AG04449 (cell line): ENCODE results near the gene PLPPR5.

ENCODE experiments used
- CTCF ChIA-PET: fragments of 350-600 bp; formaldehyde crosslinking; extraction: SDS; loops from one replicate; lab custom pipeline; 2021; ENCODE audit warnings: antibody characterized with exemption; lab: Yijun Ruan, JAX
- POLR2A ChIA-PET: fragments of 400-600, 350-600 bp; formaldehyde crosslinking; extraction: SDS; loops from one replicate; lab custom pipeline; 2020; ENCODE audit warnings: antibody characterized with exemption, inconsistent platforms; lab: Yijun Ruan, JAX
- DNase-seq: peaks from one replicate; pipeline ENCODE4 v3.0.0-alpha.2; 2010; ENCODE audit warnings: low read depth, low spot score
- H3K4me3 ChIP-seq: 2 replicates; pipeline ENCODE4 v1.5.1; 2011; ENCODE audit warnings: low read depth, mild to moderate bottlenecking, control low read depth, low read length
- TF ChIP-seq, protein P1 (sequence below): IDR thresholded peaks from one replicate; pipeline ENCODE4 v1.5.1; 2011; ENCODE audit warnings: mild to moderate bottlenecking, moderate library complexity, low read length, control low read depth, inconsistent platforms; ENCODE audit not compliant: insufficient read depth; ENCODE audit errors: missing control alignments

The PLPPR5 gene

DNA sequence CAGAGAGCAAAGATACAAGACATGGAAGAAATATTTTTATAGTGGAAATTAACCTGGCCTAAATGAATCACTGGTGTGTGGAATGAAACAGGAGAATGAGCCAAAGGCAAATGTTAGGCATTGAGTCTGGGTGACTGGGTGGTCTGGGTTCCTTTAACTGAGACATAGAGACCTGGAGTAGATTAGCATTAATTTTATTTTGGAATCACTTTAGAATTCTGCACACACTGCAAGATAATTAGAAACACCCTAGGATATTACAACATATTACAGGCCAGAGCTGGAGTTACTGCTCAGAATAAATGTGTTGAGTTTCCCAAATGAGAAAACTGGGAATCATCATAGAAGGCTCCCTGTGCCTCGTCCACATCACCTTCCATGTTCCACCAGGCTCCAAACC is 85.5 kb downstream of the PLPPR5 start:
- ChIA-PET CTCF (no interaction called here), POLR2A (no interaction called here)
- TF ChIP-seq, protein P1, sequence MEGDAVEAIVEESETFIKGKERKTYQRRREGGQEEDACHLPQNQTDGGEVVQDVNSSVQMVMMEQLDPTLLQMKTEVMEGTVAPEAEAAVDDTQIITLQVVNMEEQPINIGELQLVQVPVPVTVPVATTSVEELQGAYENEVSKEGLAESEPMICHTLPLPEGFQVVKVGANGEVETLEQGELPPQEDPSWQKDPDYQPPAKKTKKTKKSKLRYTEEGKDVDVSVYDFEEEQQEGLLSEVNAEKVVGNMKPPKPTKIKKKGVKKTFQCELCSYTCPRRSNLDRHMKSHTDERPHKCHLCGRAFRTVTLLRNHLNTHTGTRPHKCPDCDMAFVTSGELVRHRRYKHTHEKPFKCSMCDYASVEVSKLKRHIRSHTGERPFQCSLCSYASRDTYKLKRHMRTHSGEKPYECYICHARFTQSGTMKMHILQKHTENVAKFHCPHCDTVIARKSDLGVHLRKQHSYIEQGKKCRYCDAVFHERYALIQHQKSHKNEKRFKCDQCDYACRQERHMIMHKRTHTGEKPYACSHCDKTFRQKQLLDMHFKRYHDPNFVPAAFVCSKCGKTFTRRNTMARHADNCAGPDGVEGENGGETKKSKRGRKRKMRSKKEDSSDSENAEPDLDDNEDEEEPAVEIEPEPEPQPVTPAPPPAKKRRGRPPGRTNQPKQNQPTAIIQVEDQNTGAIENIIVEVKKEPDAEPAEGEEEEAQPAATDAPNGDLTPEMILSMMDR = no peak
- DNase-seq = no peak
- no peak overlapping the region for H3K4me3 ChIP-seq

DNA sequence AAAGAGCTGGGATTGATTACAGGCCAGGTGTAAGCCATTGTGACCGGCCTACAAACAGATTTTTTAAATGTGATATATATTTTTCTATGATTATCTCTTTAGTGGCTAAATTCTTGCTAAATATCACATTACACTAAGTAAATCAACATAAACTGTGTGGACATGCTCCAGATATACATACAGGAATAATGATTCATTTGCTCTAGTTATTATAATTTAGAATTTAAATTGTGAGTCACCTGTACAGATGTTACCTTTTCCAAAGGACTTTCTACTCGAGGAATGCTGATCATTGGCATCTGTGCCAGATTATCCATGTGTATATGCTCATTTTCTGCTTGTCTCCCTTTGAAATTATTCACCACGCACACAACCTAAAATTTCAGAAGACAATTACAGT is 90.1 kb downstream of the PLPPR5 start:
- ChIA-PET CTCF (interaction anchor here (1.0 kb wide), 1 partner anchor 9 kb away, joined by 3 read pairs; no protein-coding TSS in a partner anchor), POLR2A (no interaction called here)
- H3K4me3 ChIP-seq = no peak overlapping the region
- TF ChIP-seq, protein P1 = no peak
- DNase-seq = no peak

DNA sequence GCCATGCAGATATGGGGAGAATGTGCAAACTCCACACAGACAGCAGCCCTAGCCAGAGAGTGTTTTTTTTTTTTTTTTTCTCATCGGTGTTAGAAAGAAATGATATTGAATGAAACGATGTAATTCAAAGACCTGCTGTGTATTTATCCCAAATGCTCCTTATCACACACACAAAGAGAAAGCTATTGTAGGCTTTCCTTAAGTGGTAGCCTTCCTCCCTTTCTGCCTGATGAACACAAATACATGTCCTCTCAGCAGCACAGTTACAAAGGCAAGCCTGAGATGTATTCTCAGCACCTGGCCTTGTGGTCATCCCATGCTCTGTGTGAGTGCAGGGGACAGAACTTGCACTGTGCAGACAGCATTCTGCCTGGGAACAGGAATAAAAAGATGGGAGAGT is 93.8 kb downstream of the PLPPR5 start:
- DNase-seq = no peak
- POLR2A ChIA-PET = no interaction called here
- CTCF ChIA-PET = no interaction called here
- TF ChIP-seq, protein P1 = no peak
- no peak overlapping the region for H3K4me3 ChIP-seq

DNA sequence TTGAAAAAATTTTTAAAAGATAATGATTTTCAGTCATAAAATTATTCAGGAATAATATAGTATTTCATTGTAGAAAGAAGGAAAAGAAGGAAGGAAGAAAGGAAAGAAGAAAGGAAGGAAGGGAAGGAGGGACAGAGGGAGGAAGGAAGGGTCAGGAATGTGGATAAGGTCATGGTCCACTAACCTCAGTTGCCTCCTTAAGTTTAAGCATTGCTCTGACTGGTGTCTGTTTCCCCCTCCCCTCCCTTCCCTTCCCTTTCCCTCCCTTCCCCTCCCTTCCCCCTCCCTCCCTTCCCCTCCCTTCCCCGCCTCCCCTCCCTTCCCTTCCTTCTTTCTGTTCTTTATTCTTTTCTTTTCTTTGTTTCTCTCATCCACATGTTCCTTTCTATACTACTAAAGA is 95.7 kb downstream of the PLPPR5 start:
- H3K4me3 ChIP-seq = no peak overlapping the region
- DNase-seq = no peak
- CTCF ChIA-PET = interaction anchor here (1.2 kb wide), 1 partner anchor 114 kb away, joined by 3 read pairs; no protein-coding TSS in a partner anchor
- POLR2A ChIA-PET = no interaction called here
- TF ChIP-seq, protein P1 = no peak

DNA sequence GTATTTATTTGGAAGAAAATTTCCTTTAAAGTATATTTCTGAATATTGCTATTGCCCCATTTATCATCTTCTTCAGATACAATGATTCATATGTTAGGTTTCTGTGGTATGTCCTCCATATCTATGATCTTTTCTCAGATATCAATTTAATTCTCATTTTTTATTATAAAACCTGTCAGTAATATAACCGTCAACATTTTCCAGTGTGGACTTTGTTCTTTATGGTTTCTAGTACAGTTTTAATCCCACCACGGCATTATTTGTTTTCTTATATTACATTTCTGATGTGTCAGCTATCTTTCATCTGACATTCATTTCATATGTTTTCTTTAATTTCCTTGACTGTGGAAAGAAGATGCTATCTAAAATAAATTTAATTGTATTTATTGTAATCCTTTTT is 97.9 kb downstream of the PLPPR5 start:
- no peak overlapping the region for H3K4me3 ChIP-seq
- TF ChIP-seq, protein P1 = no peak
- ChIA-PET POLR2A (no interaction called here), CTCF (interaction anchor here (1.2 kb wide), 1 partner anchor 17 kb away, joined by 3 read pairs; no protein-coding TSS in a partner anchor)
- DNase-seq = no peak

DNA sequence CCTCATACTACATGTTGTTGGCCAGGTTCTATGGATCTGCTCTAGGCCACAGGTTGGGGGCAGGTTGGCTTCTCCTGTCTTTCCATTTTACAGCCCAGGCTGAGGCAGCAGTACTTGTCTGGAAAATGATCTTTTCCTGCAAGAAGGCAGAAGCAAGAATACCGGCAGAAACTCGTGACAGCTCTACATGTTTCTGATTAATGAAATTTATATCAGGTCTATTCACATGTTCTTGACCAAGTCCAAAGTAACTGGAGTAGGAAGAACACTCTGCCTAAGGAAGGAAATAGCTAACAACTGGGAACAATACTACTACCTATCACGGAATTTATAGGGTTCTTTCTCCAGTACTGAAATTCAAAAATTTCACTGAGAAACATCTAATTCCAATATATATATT is 98.3 kb downstream of the PLPPR5 start:
- TF ChIP-seq, protein P1 = no peak
- CTCF ChIA-PET = interaction anchor here (1.2 kb wide), 1 partner anchor 17 kb away, joined by 3 read pairs; no protein-coding TSS in a partner anchor
- DNase-seq = no peak
- H3K4me3 ChIP-seq = no peak overlapping the region
- POLR2A ChIA-PET = no interaction called here
